GM19238 (cell line): ENCODE measurements around the gene LSM14B.
"Not testable (repeated sequence)": the region's sequence is repeated elsewhere in the genome, so short reads cannot be mapped to it uniquely, and the experiment has no call there.

ENCODE experiments used
- DNase-seq: peaks from one replicate; pipeline ENCODE4 v3.0.0; 2011; ENCODE audit warnings: low spot score; ENCODE audit not compliant: insufficient read length

Gene LSM14B

GRCh38 chr20:62146019-62146755 is 23.9 kb downstream of the LSM14B start:
- no peak for DNase-seq

GRCh38 chr20:62147125-62147524 is 24.9 kb downstream of the LSM14B start:
- no peak for DNase-seq

- no peak for DNase-seq
Measured at GRCh38 chr20:62147528-62147927, 25.3 kb downstream of the LSM14B start.

GRCh38 chr20:62148383-62148782 is 26.1 kb downstream of the LSM14B start:
- not testable (repeated sequence) for DNase-seq

GRCh38 chr20:62148908-62149314 is 26.6 kb downstream of the LSM14B start:
- no peak for DNase-seq

GRCh38 chr20:62149532-62150309 is 27.4 kb downstream of the LSM14B start:
- DNase-seq = no peak

- DNase-seq = no peak
Measured at GRCh38 chr20:62150310-62150575, 28.0 kb downstream of the LSM14B start.

GRCh38 chr20:62151225-62151624 is 28.9 kb downstream of the LSM14B start:
- no peak for DNase-seq

- no peak for DNase-seq
Measured at GRCh38 chr20:62151835-62152364, 29.6 kb downstream of the LSM14B start.

- DNase-seq = no peak
Measured at GRCh38 chr20:62155428-62156253, 33.4 kb downstream of the LSM14B start.

GRCh38 chr20:62156254-62156556 is 33.9 kb downstream of the LSM14B start:
- no peak for DNase-seq

GRCh38 chr20:62156592-62157386 is 34.5 kb downstream of the LSM14B start:
- DNase-seq = peak; percentile 82

GRCh38 chr20:62157387-62158087 is 35.3 kb downstream of the LSM14B start:
- DNase-seq = no peak

GRCh38 chr20:62158088-62158400 is 35.8 kb downstream of the LSM14B start:
- DNase-seq = no peak

GRCh38 chr20:62158541-62158940 is 36.3 kb downstream of the LSM14B start:
- DNase-seq = no peak

GRCh38 chr20:62159052-62159451 is 36.8 kb downstream of the LSM14B start:
- no peak for DNase-seq

GRCh38 chr20:62159839-62160238 is 37.6 kb downstream of the LSM14B start:
- no peak for DNase-seq

- DNase-seq = no peak
Measured at GRCh38 chr20:62160253-62160652, 38.0 kb downstream of the LSM14B start.

- no peak for DNase-seq
Measured at GRCh38 chr20:62160876-62161275, 38.6 kb downstream of the LSM14B start.

- no peak for DNase-seq
Measured at GRCh38 chr20:62161347-62161746, 39.1 kb downstream of the LSM14B start.
